Fibroblast of lung (primary cell): ENCODE results near the gene SPRY2. TPM values are rescaled to one million over a fixed set of nuclear protein-coding genes. Genes with fewer than 3 reads are reported as not detected.

Experiments used
- DNase-seq, 2 donors: peaks; one replicate each; pipeline versions ENCODE4 v3.0.0 to v3.0.0-alpha.2; 2010; ENCODE audit warnings: low read depth in 2 of 2
- H2AFZ ChIP-seq: 2 replicates; pipeline ENCODE4 v1.5.1; 2012; ENCODE audit warnings: low read length, control low read depth, inconsistent platforms
- H3K27ac ChIP-seq: 2 replicates; pipeline ENCODE4 v1.5.1; 2011; ENCODE audit warnings: low read length, control low read depth; ENCODE audit not compliant: insufficient read depth
- H3K27me3 ChIP-seq: 2 replicates; pipeline ENCODE4 v1.5.1; 2011; ENCODE audit warnings: mild to moderate bottlenecking, low read length; ENCODE audit not compliant: control insufficient read depth, insufficient read depth
- H3K36me3 ChIP-seq: 2 replicates; pipeline ENCODE4 v1.5.1; 2011; ENCODE audit warnings: low read length; ENCODE audit not compliant: control insufficient read depth, insufficient read depth
- H3K4me1 ChIP-seq: 2 replicates; pipeline ENCODE4 v1.5.1; 2011; ENCODE audit warnings: low read length; ENCODE audit not compliant: control insufficient read depth, insufficient read depth; ENCODE audit errors: extremely low read depth
- H3K4me2 ChIP-seq: 2 replicates; pipeline ENCODE4 v1.5.1; 2011; ENCODE audit warnings: low read length, control low read depth; ENCODE audit not compliant: insufficient read depth; ENCODE audit errors: extremely low read depth
- H3K4me3 ChIP-seq, 4 experiments: fragments of 200-600 bp in 1 of 4; sonication (generic) in 1 of 4; replicated peaks in 1 of 4; 2 replicates each; pipeline ENCODE4 v1.5.1; 2011 to 2016; ENCODE audit warnings: low read length in 4 of 4, low read depth in 3 of 4, mild to moderate bottlenecking in 3 of 4, control low read depth in 2 of 4, inconsistent platforms in 1 of 4, mixed read lengths in 1 of 4; ENCODE audit not compliant: insufficient read depth in 1 of 4; ENCODE audit errors: control extremely low read depth in 1 of 4
- H3K79me2 ChIP-seq: 2 replicates; pipeline ENCODE4 v1.5.1; 2012; ENCODE audit warnings: mild to moderate bottlenecking, low read length, inconsistent platforms; ENCODE audit not compliant: control insufficient read depth, insufficient read depth
- H3K9ac ChIP-seq: 2 replicates; pipeline ENCODE4 v1.5.1; 2011; ENCODE audit warnings: mild to moderate bottlenecking, low read length, control low read depth; ENCODE audit not compliant: insufficient read depth
- H3K9me3 ChIP-seq: 2 replicates; pipeline ENCODE4 v1.5.1; 2012; ENCODE audit warnings: low read depth, low read length; ENCODE audit not compliant: control insufficient read depth, insufficient read depth
- H4K20me1 ChIP-seq: 2 replicates; pipeline ENCODE4 v1.5.1; 2011; ENCODE audit warnings: low read length; ENCODE audit not compliant: control insufficient read depth, insufficient read depth; ENCODE audit errors: extremely low read depth
- CTCF ChIP-seq, 2 donors: IDR thresholded peaks in 1 of 2; conservative IDR thresholded peaks in 1 of 2; 1 replicate in 1 of 2; 2 replicates in 1 of 2; pipeline ENCODE4 v1.5.1; 2011 to 2012; ENCODE audit warnings: low read length in 2 of 2, control low read depth in 1 of 2, inconsistent platforms in 1 of 2, low read depth in 1 of 2, mild to moderate bottlenecking in 1 of 2
- EZH2 ChIP-seq: IDR thresholded peaks from 2 replicates; pipeline ENCODE4 v1.5.1; 2012; ENCODE audit warnings: low read length, control low read depth, mild to moderate bottlenecking; ENCODE audit errors: missing control alignments
- polyA plus RNA-seq, 2 donors: library from polyadenylated mRNA; depleted of rRNA in 1 of 2; stranded (reverse) in 1 of 2; unstranded in 1 of 2; fragments of >200 nt; gene quantifications; 2 replicates each; pipeline ENCODE4 v1.2.1, GENCODE V29; 2011 to 2012; ENCODE audit warnings: missing spikeins in 1 of 2
- total RNA-seq: library from RNA; depleted of rRNA; stranded (reverse); fragments of >200 nt; gene quantifications from 2 replicates; pipeline ENCODE4 v1.2.1, GENCODE V29; 2014

SPRY2 gene
- total and polyA plus RNA-seq, 2 donors (not counting 1 experiment from before 2014, with no cell fraction given), result 13.0 to 16.2 TPM

GRCh38 chr13:80319004-80319403 is 21.9 kb downstream of the SPRY2 start:
- Histone ChIP-seq H4K20me1 (no peaks in the 10 kb centered on the region), H3K9me3 (no peaks in the 10 kb centered on the region), H3K9ac (no peak overlapping the region), H3K4me3 (no peak overlapping the region), H3K79me2 (no peaks in the 10 kb centered on the region), H2AFZ (no peak overlapping the region), H3K4me1 (no peaks in the 10 kb centered on the region), H3K36me3 (no peaks in the 10 kb centered on the region), H3K27ac (no peak overlapping the region), H3K4me2 (no peak overlapping the region), H3K27me3 (no peaks in the 10 kb centered on the region)
- no peak for TF ChIP-seq CTCF (conservative IDR thresholded peaks at IDR 0.05 in 1 of 2, IDR thresholded peaks at IDR 0.05 in 1 of 2; ENCODE audit: low read depth in 1 of 2, low read length in 2 of 2)
- TF ChIP-seq EZH2, result no peak
- DNase-seq, result no peak

GRCh38 chr13:80314711-80315653 is 25.9 kb downstream of the SPRY2 start:
- no peak overlapping the region for H3K4me3 ChIP-seq
- H3K4me2 ChIP-seq, result no peak overlapping the region
- H3K4me1 ChIP-seq, result no peaks in the 10 kb centered on the region
- DNase-seq, result no peak
- no peak overlapping the region for H3K27ac ChIP-seq
- H3K9ac ChIP-seq, result no peak overlapping the region
- H4K20me1 ChIP-seq, result no peaks in the 10 kb centered on the region
- H3K27me3 ChIP-seq, result no peaks in the 10 kb centered on the region
- no peaks in the 10 kb centered on the region for H3K9me3 ChIP-seq
- no peaks in the 10 kb centered on the region for H3K36me3 ChIP-seq
- no peak overlapping the region for H2AFZ ChIP-seq
- no peak for TF ChIP-seq EZH2
- TF ChIP-seq CTCF (conservative IDR thresholded peaks at IDR 0.05 in 1 of 2, IDR thresholded peaks at IDR 0.05 in 1 of 2; ENCODE audit: low read depth in 1 of 2, low read length in 2 of 2), result no peak
- no peaks in the 10 kb centered on the region for H3K79me2 ChIP-seq

GRCh38 chr13:80313668-80314256 is 27.2 kb downstream of the SPRY2 start:
- TF ChIP-seq CTCF (conservative IDR thresholded peaks at IDR 0.05 in 1 of 2, IDR thresholded peaks at IDR 0.05 in 1 of 2; ENCODE audit: low read depth in 1 of 2, low read length in 2 of 2) (no peak), EZH2 (no peak)
- Histone ChIP-seq H3K27ac (no peak overlapping the region), H3K36me3 (no peaks in the 10 kb centered on the region), H3K9ac (no peak overlapping the region), H3K27me3 (no peaks in the 10 kb centered on the region), H3K9me3 (no peaks in the 10 kb centered on the region), H3K4me3 (no peak overlapping the region), H4K20me1 (no peaks in the 10 kb centered on the region), H3K4me2 (no peak overlapping the region), H2AFZ (no peak overlapping the region), H3K4me1 (no peaks in the 10 kb centered on the region), H3K79me2 (no peaks in the 10 kb centered on the region)
- DNase-seq, result peak in 1 of 2 donors; percentile 15
